ENCODE data around the gene HPS1. TPM values are rescaled to one million over a fixed set of nuclear protein-coding genes. Genes with fewer than 3 reads are reported as not detected.

Gene HPS1
- total RNA-seq, 4 donors from 2014 or later: 39.0 to 56.7 (median 48.5) TPM

DNA sequence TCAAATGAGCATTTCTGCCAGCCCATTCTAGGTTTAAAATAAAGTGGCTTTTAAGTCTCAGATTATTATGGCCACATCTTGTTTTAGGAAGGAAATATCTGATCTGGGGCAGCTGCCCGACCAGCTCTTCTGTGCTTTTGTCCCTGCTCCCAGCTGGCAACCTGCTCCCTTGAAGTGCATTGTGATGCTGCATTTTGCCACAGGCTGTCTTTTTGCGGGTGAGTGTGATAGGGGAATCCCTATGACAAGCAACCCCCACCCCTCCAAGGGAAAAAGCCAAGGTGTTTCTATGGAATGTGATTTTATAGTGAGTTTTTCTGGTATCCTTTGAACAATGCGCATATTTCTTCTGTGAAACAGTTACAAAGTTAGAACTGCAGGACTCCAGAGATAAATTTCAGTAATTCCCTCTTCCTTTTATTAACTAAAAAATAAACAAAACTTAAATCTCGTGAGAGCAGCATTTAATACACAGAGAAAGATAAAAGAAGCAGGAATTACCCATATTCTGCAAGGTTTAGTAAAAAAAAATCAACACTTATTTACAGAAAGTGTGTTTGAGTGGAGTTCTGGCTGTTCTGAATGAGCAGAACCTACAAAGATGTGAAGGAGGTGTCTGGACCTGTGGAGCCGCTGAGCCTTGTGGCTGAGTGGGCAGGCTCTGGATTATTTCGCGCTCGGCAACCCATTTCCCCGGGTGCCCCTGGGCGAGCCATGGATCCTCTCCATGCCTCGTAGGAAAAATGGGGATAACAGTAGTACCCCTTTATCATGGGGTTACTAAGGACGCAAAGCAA lies 10.1 kb upstream of the HPS1 start:
- ATAC-seq (ENCODE audit: low FRiP score) (no peak), DNase-seq (ENCODE audit: low spot score) (no peak)
- no peak for TF ChIP-seq CTCF (IDR thresholded peaks at IDR 0.05)

DNA sequence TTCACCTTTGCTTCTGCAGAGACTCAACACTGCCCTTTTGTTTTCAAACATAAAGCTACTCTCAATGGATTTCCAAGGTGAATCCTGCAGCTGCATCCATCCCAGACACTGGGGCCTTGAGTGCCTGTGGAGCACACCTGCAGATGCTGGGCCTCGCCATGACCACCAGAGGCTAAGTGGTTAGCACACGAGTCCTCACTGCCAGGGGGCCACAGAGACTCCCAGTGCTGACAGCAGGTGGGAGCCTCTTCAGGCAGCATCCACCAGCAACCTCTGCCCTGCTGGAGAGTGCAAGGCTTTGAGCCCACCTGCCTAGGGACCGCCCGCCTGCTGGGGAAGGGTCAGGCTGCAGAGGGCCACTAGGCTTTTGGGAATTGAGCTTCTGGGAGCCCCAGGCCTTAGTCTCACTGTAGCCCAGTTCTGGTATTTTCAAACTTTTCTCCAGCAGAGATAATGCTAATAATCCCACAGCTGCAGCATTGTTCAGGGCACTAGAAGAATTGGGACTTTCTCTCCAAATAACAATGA lies 9.4 kb upstream of the HPS1 start:
- DNase-seq (ENCODE audit: low spot score) (no peak), ATAC-seq (ENCODE audit: low FRiP score) (no peak)
- TF ChIP-seq CTCF (IDR thresholded peaks at IDR 0.05): no peak

GRCh38 chr10:98453729-98454128 lies 7.0 kb upstream of the HPS1 start:
- ATAC-seq (ENCODE audit: low FRiP score): no peak
- no peak for TF ChIP-seq CTCF (IDR thresholded peaks at IDR 0.05)
- no peak for DNase-seq (ENCODE audit: low spot score)

DNA sequence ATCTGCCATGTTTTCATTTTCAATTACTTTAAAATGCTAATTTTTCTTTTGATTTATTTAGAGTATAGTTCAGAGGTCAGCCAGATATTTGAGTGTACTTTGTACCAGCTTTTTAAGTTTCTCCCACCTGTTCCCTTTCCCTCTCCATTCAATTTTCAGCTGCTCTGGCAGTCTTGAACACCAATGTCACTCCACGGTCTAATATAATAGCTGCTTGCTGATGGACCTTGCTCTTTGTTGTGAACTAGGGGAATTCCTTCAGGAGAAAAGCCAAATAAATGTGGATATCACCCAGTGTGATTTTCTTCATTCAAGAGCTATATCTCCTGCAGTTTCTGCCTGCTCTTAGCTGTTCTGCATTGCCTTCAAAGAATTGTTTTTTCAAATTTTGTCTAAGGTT lies 3.9 kb upstream of the HPS1 start:
- ATAC-seq (ENCODE audit: low FRiP score) (no peak), DNase-seq (ENCODE audit: low spot score) (no peak)
- TF ChIP-seq CTCF (IDR thresholded peaks at IDR 0.05): no peak

GRCh38 chr10:98449287-98449686 lies 2.6 kb upstream of the HPS1 start:
- no peak for DNase-seq (ENCODE audit: low spot score)
- no peak for ATAC-seq (ENCODE audit: low FRiP score)
- no peak for TF ChIP-seq CTCF (IDR thresholded peaks at IDR 0.05)

- no peak for TF ChIP-seq CTCF (IDR thresholded peaks at IDR 0.05)
- DNase-seq (ENCODE audit: low spot score): no peak
- peak; percentile 69 for ATAC-seq (ENCODE audit: low FRiP score)
Observed at GRCh38 chr10:98446151-98446660, 529 bp downstream of the HPS1 start.
